ENCODE results near the gene ARID1B. TPM values are rescaled to one million over a fixed set of nuclear protein-coding genes. Genes with fewer than 3 reads are reported as not detected.

ARID1B gene
- total RNA-seq, 1 experiment from 2014 or later: 35.6 TPM

- CTCF ChIA-PET: no interaction called here
- no peaks in the 10 kb centered on the region for H3K9me2 ChIP-seq (ENCODE audit: insufficient read depth)
- RAD21 ChIA-PET (ENCODE audit: low non-redundant PET in 1 of 2, low total read pairs in 2 of 2, uncharacterized antibody in 2 of 2, unreplicated experiment in 2 of 2): no interaction called here
- DNase-seq (ENCODE audit: low read depth, low spot score): no peak
- ATAC-seq: no peak
- no peak overlapping the region for H3K4me3 ChIP-seq (replicated peaks in 1 of 2; ENCODE audit: low read depth in 1 of 2, low read length in 2 of 2)
- no peak overlapping the region for H3K9ac ChIP-seq (ENCODE audit: low read length)
- no peak overlapping the region for H2AFZ ChIP-seq (ENCODE audit: low read depth, low read length, poor library complexity, severe bottlenecking)
- H3K27me3 ChIP-seq (ENCODE audit: insufficient read depth, low read length): no peaks in the 10 kb centered on the region
- BruUV-seq (replicated peaks): no TSS peak
- H3K4me2 ChIP-seq (ENCODE audit: low read length): no peak overlapping the region
- H3K36me3 ChIP-seq (ENCODE audit: control insufficient read depth in 1 of 2, insufficient read depth in 2 of 2, low read length in 2 of 2): no peaks in the 10 kb centered on the region
- peaks cover 0 to 6% of the 10 kb centered on the region in 2 experiments; a peak in 2 of 4 replicates for H3K4me1 ChIP-seq (ENCODE audit: control insufficient read depth in 1 of 2, insufficient read depth in 2 of 2, low read length in 2 of 2)
- H3K27ac ChIP-seq (ENCODE audit: low read depth, low read length): no peak overlapping the region
- no peaks in the 10 kb centered on the region for H3K79me2 ChIP-seq (ENCODE audit: insufficient read depth, low read length)
- H4K20me1 ChIP-seq (ENCODE audit: insufficient read depth): no peaks in the 10 kb centered on the region; the same call in 1 of the 2 replicates
- no peaks in the 10 kb centered on the region for H3K9me3 ChIP-seq (ENCODE audit: control insufficient read depth in 1 of 2, insufficient read depth in 1 of 2, low read depth in 1 of 2, low read length in 2 of 2)
- intact Hi-C loops (cut with micrococcal nuclease): no loop called here
- POLR2A ChIA-PET: no interaction called here
- no peak for TF ChIP-seq EZH2phosphoT487 (IDR thresholded peaks at IDR 0.05; ENCODE audit: borderline replicate concordance)
- TF ChIP-seq YY1 (IDR thresholded peaks at IDR 0.05; ENCODE audit: extremely low read depth, insufficient replicate concordance, low read depth, low read length): no peak
- no peak for TF ChIP-seq MAX (IDR thresholded peaks at IDR 0.05)
- TF ChIP-seq CBX3 (IDR thresholded peaks at IDR 0.05; ENCODE audit: low read depth): no peak
- no peak for TF ChIP-seq RAD21 (IDR thresholded peaks at IDR 0.05; ENCODE audit: low read depth)
- no peak for TF ChIP-seq FOSL1 (IDR thresholded peaks at IDR 0.05; ENCODE audit: low read depth)
- TF ChIP-seq CTCF (IDR thresholded peaks at IDR 0.05 in 2 of 3, conservative IDR thresholded peaks at IDR 0.05 in 1 of 3; ENCODE audit: borderline replicate concordance in 1 of 3, insufficient read depth in 1 of 3, low read depth in 2 of 3, low read length in 2 of 3): no peak
- no peak for TF ChIP-seq CEBPB (IDR thresholded peaks at IDR 0.05; ENCODE audit: low read depth)
- no peak for TF ChIP-seq EZH2 (IDR thresholded peaks at IDR 0.05)
- TF ChIP-seq SP1 (IDR thresholded peaks at IDR 0.05; ENCODE audit: low read depth): no peak
- TF ChIP-seq ELF1 (IDR thresholded peaks at IDR 0.05; ENCODE audit: borderline replicate concordance, low read depth): no peak
- no peak for TF ChIP-seq EGR1 (IDR thresholded peaks at IDR 0.05; ENCODE audit: low read depth)
- no peak for TF ChIP-seq SRF (IDR thresholded peaks at IDR 0.05; ENCODE audit: low read depth)
- TF ChIP-seq REST (IDR thresholded peaks at IDR 0.05; ENCODE audit: low read depth): no peak
These were observed 299.3 kb downstream of the ARID1B start for GRCh38 chr6:157076451-157076822.
